ENCODE results near the gene ZNF737.
"Not testable (repeated sequence)": the region's sequence is repeated elsewhere in the genome, so short reads cannot be mapped to it uniquely, and the experiment has no call there.

DNA sequence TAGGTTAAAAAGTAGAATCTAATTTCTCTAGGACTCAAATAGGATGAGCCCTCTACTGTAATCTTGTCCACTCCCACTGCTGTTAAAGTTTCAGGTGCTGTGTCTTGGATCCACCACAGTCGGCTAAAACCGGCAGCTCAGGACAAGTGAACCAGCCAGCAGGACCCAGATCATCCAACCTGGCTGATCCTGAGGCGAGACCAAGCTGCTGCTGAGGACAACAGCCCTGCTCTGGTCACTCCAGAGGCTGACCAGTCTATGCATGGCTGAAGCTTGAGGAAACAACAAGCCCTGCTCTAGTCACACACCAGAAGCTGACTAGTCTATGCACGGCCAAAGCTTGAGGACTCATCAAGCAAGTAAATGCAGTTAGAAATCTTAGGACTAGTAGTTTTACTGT, 49.4 kb upstream of the ZNF737 start:
- not testable (repeated sequence) for TF ChIP-seq POLR2A, EP300 (IDR thresholded peaks at IDR 0.05)
- TF ChIP-seq, protein P1, sequence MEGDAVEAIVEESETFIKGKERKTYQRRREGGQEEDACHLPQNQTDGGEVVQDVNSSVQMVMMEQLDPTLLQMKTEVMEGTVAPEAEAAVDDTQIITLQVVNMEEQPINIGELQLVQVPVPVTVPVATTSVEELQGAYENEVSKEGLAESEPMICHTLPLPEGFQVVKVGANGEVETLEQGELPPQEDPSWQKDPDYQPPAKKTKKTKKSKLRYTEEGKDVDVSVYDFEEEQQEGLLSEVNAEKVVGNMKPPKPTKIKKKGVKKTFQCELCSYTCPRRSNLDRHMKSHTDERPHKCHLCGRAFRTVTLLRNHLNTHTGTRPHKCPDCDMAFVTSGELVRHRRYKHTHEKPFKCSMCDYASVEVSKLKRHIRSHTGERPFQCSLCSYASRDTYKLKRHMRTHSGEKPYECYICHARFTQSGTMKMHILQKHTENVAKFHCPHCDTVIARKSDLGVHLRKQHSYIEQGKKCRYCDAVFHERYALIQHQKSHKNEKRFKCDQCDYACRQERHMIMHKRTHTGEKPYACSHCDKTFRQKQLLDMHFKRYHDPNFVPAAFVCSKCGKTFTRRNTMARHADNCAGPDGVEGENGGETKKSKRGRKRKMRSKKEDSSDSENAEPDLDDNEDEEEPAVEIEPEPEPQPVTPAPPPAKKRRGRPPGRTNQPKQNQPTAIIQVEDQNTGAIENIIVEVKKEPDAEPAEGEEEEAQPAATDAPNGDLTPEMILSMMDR (IDR thresholded peaks at IDR 0.05): not testable (repeated sequence)

Data from sigmoid colon (tissue), 4 donors.